Bone marrow (tissue), 2 donors: ENCODE data around the gene KLHL29.

Experiments
- DNase-seq, 2 donors: peaks; one replicate each; lab custom pipeline; 2025; lab: John Stamatoyannopoulos, UW

Gene KLHL29

DNA sequence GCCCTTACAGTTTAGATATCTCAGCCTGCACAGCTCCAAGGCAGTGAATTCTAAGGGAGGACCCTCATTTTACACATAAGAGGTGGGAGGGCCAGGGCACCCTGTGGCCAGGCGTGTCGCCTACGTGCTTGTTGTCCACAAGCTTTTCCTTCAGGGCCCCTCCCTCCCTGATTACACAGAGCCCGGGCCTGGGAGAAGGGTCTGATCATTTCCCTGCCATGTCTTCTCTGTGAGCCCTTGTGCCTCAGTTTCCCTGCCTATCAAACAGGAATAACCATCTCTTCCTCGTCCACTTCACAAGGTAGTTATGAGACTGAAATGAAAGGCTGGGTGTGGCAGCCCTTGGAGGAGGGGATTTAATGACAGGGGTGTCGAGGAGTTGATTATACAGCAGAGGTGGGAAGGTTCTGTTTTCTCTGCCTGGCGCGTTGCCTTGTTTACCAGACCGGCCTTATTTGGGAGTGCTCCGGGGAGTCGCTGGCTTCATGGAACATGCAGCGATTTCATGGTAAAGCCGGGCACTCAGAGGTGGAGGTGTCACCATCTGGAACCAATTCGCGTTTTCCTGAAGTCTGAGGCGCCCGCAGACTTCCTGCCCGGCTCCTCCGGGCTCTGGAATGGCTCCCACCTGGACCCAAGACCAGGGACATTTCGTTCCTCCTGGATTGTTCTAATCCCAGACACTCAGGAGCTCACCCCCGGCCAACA is 208.9 kb downstream of the KLHL29 start:
- no peak for DNase-seq

DNA sequence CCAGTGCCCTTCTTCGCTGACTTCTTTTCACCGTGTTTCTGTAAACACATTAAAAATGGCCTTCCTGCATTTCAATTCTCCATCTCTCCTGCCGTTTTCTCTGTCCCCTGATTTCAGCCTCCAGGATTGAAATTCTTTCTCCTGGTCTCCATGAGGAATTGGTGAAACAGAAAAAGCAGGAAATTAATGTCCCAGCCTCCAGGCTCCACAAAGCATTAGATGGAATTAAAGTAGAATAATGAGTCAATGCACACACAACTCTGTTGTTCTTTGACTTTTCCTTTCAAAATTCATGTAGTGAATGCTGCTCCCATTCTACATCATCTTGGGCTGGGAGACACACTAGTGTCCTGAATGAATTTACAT is 209.5 kb downstream of the KLHL29 start:
- no peak for DNase-seq

DNA sequence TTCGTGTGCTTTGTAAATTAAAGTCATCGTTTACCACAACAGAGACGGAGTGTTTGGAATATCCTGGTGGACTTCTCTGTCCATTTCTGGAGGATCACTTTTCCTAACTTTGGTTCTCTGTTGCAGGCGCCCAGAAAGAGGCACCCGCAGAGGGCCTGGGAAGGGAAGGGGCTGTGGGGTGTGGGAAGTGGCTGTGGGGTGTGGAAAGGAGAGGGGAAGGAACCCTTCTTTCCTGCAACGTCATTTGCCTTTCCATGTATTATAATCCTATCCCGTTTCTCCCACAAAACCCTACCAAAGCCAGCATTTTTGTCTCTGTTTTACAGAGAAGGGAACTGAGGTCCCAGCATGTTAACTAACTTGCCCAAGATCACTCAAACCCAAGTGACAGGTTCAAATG is 210.0 kb downstream of the KLHL29 start:
- no peak for DNase-seq

DNA sequence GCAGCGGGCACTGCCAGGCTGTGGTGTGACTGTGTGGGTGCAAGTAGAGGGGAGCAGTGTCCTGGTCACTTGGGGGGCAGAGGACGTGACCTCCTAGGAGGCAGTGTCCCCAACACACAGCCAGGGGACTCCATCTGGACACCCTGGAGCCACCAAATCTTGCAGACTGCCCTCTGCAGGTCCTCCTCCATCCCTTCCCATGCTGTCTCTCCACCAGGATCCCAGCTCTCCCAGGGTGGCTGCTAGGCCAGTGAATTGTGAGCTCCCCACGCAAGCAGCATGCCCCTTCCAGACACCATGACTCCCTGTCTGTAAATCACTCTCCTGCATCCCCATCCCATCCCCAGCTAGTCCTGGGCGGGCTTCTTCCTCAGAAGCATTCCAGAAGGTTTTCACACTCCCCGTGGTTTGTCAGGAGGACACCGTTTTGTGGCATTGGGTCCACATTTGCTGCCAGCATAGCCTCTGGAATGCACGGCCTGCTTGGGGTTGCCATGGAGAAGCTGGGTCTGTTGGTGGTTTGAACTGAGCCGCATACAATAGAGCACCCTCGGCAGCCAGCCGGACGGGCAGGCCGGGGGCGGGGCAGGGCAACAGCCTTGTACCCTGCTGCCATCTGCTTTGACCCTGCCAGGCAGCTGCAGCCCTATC is 210.7 kb downstream of the KLHL29 start:
- no peak for DNase-seq

DNA sequence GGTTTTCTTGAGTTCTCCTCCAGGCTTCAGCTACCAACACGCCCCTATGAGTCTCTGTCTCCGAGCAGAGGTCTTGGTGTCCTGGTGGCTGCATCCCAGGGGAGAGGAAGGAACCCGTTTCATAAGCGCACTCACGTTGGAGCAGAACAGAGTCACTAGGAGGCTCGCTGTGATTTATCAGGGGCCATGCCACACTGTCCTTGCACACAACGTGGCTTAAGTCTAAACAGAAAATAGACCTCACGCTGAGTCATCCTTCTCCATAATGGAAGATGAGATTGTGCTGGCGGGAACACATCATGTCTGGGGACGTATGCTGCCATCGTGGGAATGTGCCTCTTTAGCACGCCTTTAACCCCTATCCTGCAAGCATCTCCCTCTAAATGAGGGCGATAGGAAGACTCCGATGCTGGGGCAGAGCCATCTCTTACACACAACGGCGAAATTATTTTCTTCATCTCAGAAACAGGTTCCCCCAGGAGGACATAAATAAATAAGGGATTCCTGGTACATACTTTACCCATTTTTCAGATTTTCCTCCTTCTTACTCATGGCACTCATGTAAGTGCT is 211.4 kb downstream of the KLHL29 start:
- no peak for DNase-seq

DNA sequence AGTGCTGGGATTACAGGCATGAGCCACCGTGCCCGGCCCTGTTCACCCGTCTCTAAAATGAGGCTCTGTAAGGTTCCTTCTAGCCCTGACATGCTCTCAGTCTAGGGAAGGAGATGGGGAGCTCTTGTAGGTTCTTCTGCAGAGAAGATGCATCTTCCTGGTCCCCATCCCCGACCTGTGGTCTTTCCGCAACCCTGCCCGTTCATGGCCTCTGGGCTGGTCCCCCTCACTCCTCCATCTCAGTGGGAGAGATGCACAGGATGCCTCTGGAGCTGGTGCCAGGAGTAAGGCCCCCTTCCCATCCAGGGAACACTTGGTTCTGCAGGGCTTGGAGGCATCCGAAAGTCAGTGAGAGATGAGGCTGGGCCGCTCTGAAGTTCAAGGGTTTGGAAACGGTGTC is 212.7 kb downstream of the KLHL29 start:
- no peak for DNase-seq

DNA sequence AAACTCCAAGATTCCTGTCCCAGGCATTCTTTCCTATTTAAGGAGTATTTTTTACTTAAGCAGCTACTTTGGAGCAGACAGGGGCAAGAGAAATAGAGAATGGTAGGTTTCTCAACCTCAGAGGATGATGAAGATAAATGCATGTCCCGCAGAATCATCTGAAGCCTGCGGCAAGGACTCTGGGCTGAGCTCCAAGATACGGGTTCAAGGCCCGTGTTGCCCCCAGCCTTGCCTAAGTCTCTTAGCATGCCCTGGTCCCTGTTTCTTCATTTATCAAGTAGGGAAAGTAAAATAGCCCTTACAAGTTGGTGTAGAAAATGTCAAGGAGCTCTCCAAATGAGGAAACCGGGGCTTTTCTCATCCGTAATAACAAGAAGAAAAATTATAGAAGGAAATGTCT is 214.0 kb downstream of the KLHL29 start:
- no peak for DNase-seq

DNA sequence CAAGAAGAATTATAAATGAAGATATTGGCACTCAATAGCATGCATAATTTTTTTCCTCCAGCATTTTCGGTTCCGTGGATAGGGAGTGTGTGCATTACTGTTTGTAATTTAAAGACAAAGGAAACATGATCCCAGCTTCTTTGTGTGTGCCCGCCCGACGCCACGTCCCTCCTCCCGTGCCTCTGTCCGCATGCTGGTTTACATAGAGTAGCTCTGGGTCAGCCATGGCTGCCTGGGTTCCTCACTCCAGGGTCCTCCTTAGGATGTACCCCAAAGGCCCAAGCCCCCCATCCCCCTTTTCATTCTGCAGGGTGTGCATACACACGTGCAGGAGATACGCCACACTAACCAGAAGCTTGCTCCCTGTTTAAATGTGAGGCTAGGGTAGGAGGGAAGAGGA is 214.7 kb downstream of the KLHL29 start:
- DNase-seq = no peak

DNA sequence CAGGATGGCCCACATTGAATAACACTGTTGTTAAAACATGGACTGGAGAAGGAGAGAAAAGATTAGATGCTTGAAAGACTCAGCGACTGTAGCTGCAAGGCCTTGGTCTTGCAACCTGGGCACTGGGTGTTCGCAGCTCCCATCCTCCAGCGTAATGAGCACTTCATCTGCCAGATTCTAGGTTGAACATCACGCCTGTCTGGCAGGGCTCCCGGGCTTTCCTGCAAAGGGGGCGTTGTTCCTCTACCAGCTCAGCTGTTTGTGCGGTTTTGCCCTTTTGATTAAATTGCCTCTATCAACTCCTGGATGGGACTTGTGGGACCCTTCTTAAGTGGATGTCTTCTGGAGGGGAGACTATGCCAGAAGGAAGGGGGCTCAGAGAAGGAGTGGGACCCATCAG is 215.4 kb downstream of the KLHL29 start:
- DNase-seq = no peak

DNA sequence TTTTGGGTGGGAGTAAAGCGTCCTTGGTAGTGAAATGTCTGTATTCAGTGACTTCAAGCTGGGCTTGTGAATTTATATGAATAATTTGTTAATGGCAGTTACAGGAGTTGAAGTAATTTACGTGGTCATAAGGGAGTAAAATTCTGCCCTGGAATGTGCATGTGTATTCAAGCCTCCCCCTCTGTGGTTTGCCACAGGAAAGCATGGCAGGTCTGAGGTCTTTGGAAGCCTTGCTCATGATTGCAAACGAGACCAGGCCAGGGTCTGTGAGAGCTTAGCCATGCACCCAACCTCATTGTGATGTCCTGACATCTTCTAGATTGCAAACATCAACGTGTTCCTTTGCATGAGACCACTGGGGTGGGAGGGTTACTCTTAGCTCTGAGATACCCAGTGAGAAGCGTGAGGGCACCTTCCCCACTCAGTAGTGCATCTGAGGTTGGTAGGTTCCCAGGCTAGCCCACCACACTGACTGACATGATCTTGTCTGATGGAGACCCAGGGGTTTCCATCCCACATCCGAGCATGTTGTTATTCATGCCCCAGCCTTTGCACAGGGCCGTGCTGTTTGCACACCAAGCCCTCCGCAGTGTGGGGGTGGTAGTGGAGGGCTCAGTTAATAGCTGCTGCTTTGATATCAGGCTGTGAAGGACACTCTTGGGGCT is 216.5 kb downstream of the KLHL29 start:
- no peak for DNase-seq

DNA sequence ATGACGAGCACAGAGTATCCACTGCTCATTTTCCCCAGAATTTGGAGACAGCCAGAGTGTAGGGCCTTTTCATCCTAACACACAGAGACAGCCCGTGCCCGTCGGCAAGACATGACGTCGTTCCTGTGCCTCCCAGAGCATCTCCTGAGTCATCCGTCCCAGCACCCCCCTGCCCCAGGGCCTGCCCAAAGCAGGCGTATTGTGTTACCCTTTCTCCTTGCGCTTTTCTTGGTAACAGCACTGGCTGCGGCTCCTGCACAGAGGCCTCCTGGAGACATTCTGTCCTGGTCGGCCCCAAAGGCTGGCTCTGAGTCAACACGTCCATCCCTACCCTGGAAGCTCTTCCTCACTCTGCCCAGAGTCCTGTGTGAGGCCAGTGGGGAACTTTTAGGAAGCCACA is 217.1 kb downstream of the KLHL29 start:
- DNase-seq = no peak

DNA sequence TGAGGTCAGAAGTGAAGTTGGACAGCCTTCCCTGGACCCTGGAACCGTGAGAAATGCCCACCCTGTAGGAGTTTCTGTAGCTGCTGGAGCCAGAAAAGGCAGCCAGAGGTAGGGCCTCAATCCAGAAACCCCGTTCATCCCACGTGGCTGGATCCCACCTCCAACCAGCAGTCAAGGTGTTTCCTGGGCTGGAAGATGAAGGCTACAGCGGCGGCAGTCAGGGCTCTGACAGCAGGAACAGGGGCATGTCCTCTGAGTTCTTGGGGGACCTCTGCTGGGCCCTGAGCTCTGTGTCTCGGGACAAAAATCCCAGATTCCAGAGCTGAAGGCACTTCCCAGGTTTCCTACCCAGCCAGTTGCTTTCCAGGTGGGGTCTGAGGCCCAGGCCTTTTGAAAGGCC is 218.2 kb downstream of the KLHL29 start:
- no peak for DNase-seq

DNA sequence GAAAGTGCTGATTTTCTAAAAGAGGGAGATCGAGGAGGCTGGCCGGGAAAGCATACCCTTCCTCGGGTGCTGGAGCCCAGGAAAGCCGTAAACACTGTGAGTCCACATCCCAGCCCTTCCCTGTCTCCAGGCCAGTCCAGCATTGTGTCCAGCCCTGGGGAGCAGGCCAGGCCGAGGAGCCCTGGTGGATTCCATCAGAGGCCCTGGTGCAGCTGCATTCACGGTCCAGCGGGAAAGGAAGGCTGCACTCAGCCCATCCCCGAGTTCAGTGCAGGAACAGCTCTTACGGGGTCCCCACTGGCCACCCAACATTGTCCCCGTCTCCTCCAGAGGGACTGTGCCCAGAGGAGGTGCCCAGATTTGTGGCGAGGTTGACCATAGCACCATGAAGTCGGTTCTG is 218.6 kb downstream of the KLHL29 start:
- no peak for DNase-seq

DNA sequence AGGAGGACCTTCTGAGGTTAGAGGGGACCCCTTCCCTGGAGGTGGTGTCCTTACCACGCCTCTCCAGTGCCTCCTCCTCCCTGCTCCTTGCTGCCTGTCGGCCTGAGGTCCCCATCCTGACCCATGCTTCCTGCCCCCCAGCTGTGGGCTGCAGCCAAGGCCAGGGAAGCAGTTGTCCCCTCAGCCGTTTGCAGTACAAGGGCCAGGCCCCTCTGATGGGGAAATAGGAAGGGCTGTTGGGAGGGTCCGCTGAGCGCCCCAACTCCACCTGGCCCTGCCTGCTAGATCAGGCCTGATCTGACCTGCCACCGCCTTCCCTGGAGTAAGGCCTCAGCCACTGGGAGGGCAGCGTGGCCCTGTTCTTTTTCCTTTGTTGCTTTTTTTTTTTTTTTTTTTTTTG is 219.8 kb downstream of the KLHL29 start:
- DNase-seq = no peak

DNA sequence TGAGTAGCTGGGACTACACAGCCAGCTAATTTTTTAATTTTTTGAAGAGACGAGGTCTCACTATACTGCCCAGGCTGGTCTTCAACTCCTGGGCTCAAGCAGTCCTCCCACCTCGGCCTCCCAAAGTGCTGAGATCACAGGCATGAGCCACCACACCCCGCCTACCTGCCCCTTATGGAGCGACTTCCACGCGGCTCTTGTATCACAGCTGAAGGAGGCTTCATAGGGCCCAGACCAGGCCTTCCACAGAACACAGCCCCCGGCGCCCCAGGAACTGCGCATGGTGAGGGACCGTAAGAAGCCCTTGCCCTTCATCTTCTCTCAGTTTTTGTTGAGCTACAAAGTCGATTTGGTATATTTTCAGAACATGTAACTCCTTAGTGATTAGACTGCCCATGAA is 220.3 kb downstream of the KLHL29 start:
- DNase-seq = no peak

DNA sequence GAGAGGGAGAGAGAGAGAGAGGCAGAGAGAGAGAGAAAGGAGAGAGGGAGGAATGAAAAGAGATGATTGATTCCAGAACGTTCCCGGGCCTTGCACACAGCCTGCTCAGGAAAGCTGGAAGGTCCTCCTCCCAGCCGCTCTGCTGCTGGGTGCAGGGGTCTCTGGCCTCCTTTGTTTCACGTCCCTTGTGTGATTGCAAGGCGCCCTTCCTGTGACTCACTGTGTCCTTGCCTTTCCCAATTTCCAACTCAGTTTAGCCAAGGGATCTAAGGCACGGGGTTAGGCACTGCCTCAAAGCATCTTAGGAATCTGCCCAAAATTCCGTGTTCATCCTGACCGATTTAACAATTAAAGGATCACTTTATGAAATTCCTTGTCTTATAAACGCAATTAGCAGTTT is 221.2 kb downstream of the KLHL29 start:
- DNase-seq = no peak

DNA sequence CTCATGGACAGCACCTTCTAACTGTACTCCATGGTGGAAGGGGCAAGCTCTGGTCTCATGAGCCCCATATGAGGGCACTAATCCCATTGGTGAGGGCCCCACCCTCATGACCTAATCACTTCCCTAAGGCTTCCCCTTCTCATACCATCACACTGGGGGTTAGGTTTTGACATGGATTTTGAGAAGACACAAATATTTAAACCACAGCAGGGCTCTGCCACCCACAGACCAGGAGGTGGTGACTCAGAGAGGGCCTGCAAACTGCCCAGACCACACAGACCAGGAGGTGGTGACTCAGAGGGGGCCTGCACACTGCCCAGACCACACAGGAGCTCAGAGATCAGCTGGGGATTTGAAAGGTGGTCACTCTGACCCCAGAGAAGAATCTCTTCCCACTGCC is 222.0 kb downstream of the KLHL29 start:
- DNase-seq = no peak

DNA sequence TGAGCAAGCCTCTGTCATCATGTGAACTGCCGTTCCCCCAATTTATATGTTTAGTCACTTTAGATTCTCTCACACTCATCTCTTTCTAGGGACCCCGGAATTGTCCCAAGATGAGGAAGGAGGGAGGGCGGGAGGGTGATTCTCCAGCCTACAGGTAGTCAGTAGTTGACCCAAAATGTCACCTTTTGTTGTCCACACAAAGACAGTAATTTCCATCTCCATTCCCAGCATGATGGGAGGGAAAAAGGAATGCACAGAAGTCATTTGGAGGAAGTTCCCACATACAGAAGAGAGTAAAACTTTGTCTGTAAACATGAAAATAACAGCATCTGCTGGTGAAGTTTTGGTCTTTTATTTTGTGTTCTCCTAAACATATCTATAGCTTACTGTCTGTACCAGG is 222.9 kb downstream of the KLHL29 start:
- no peak for DNase-seq

DNA sequence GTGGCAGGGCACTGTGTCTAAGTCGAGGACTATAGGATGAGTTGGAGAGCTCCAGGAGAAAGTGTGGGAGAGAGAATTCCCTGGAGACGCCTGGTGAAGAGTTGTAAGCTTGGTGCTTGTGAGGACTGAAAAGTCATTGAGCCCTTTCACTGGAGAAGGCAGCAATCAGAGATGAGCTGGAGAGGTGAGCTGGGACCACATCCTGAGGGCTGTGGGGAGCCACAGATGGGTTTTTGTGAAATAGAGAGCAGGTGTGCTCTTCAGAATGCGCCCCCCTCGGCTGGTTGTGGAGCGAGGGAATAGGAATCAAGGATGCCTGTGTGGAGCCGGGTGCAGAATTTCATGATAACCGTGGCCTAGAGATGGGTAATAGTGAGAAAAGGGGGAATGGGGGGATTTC is 224.3 kb downstream of the KLHL29 start:
- no peak for DNase-seq

DNA sequence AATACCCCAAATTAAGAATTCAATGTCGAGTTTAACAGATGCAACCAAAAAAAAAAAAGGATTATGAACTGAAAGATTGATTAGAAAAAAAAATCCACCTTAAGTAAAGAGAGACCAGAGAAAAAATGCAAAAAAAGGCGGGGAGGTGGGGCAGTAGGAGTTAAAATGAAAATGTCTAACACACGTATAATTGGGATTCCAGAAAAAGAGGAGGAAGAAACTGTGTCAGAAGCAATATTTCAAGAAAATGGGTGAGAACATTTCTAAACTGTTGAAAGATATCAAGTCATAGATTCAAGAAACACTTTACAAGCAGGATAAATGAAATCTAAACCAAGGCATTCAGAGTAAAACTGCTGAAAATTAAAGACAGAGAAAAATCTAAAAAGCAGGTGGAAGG is 226.9 kb downstream of the KLHL29 start:
- DNase-seq = no peak

DNA sequence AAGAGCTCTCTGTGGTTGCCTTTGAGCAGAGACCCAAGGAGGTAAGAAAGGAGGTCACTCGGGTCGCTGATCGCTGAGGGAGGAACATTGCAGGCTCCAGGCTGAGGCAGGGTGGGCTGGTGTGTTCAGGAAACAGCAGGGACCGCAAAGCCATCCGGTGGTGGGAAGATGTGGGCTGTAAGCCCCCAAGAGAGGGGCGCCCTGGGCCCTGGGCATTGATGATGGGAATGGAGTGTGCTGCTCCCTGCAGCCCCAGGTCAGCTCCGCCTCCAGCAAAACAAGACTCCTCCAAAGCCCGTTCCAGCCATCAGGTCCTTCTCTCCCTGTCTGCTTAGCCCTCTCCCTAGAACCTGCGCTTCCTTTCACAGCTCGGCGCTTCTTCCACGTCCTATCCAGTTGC is 229.7 kb downstream of the KLHL29 start:
- DNase-seq = no peak

DNA sequence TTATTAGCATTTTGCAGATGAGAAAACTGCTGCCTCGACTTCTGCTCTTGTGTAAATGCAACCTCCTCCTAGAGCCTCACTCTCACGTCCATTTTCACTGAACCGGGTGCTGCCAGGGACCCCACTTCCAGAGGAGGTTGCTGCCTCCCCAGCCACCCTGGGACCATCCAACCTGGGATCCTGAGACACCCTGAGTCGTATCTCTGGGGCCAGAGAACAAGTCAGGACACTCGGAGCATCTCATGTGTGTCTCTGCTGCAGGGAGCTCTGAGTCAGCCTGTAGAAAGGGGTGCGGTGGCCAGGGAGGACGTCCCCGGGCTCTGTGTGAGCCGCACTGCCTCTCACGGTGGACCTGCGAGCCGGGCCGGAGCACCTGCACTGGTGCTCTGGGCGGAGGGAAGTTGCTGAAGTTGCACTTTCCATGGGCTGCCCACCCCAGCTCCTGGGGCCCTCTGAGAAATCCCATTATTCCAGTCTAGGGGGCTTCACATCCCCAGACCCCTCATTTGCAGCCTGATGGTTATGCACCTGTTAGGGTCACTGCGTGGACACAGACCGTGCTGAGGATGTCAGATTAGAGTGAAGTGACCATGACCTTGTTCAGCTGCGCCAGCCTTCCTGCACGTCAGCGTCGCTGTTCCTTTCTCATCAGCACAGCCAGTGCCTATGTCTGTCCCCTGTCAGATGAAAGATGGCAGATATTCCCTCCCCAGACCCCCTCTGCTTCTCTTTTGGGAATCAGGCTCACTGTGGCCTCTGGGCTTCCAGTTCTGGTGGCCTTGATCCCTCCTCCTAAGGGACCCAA is 230.4 kb downstream of the KLHL29 start:
- no peak for DNase-seq

DNA sequence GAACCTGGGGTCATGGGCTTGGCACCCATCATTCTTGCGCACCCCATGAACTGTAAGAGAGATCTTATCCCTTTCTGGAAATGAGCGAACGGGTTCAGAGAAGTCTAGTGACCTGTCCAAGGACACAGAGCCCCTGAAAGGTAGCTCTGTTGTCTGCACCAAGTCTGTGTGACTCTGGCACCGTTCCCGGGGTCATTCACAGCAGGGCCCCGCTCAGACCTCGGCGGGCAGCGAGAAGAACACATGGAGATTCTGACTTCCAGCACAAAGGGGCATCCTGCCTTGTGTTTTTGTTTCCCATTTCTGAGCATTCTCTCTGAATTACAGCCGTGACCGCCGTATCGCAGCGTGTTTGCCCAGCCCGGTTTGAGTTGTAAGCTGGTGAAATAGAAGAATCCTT is 231.7 kb downstream of the KLHL29 start:
- DNase-seq = no peak
